ENCODE measurements around the gene TRAF4. TPM values are rescaled to one million over a fixed set of nuclear protein-coding genes. Genes with fewer than 3 reads are reported as not detected.
"Not testable (repeated sequence)": the region's sequence is repeated elsewhere in the genome, so short reads cannot be mapped to it uniquely, and the experiment has no call there.

TRAF4 gene
- total RNA-seq, 2 experiments from 2014 or later: 66.0 to 78.4 TPM

DNA sequence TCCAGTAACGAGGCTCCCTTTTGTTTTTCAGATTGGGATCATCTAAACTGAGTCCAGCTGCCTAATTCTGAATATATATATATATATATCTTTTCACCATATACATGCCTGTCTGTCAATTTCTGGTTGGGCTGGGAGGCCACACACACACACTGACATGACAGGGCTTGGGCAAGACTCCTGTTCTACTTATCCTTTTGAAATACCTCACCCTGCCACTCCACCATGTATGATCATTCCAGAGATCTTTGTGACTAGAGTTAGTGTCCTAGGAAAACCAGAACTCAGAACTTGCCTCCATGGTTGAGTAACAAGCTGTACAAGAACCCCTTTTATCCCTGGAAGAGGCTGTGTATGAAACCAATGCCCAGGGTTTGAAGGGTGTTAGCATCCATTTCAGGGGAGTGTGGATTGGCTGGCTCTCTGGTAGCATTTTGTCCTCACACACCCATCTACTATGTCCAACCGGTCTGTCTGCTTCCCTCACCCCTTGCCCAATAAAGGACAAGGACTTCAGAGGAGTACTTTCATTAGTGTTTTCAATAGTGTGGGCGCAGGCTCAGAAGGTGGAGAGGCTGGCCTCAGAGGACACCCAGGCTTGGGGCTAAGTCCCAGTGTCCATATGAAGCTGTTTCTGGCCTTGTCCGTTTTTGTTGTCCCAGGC is 19.8 kb upstream of the TRAF4 start:
- ATAC-seq; DNase-seq; H3K27me3 Mint-ChIP-seq (ENCODE audit: low read depth); H3K9me3 Mint-ChIP-seq (ENCODE audit: insufficient read depth): not testable (repeated sequence)
- Mint-ChIP-seq H3K4me3 (peak overlapping the region; percentile 86), H3K36me3 (ENCODE audit: low read depth) (peaks cover 58% of the 10 kb centered on the region), H3K27ac (peak overlapping the region; percentile 91), H3K4me1 (ENCODE audit: low read depth) (peaks cover 70% of the 10 kb centered on the region)
- CTCF ChIA-PET: interaction anchor here (1.6 to 8.3 kb wide), 3 partner anchors 23 to 229 kb away, joined by 6 to 736 read pairs (median 84); partner anchors contain the start of genes PHF12 and TRAF4
- POLR2A ChIA-PET: interaction anchor here (2.0 to 7.3 kb wide), 2 partner anchors 23 to 79 kb away, joined by 5 to 212 read pairs; partner anchors contain the start of genes BLTP2 and TRAF4

DNA sequence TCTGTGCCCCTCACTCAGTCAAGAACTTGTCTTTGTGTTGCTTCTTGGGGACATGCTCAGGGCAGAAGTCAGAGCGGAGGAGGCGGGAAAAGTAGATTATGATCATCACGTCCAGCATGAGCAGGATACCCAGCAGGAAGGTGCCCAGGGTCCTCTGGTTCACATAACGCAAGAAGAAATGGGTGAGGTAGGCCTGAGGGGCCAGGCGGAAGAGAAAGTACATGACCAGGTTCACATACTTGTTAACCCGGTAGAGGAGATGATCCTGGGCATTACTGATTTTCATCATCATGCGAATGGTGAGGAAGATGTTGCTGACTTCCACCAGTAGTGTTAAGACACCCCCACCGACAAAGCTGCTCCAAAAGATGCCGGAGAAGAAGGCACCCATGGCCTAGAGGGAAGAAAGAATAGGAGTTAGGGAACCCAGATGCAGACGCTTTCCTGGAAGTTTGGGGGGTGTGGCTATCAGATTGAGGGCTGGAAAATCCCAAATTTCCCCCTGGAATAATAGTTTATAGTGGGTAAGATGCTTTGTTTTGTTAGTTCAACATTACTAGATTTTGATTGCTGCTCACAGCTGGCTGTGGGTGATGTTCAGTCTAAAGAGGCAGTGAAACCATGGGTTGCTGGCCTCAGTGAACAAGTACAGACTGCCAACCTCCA is 19.2 kb upstream of the TRAF4 start:
- DNase-seq (no peak), ATAC-seq (no peak)
- POLR2A ChIA-PET: interaction anchor here (0.6 to 7.3 kb wide), 4 partner anchors 11 to 118 kb away, joined by 3 to 212 read pairs (median 10); partner anchors contain the start of genes BLTP2, FAM222B and TRAF4
- Mint-ChIP-seq H3K27ac (peak overlapping the region; percentile 91), H3K4me1 (ENCODE audit: low read depth) (peaks cover 71% of the 10 kb centered on the region), H3K9me3 (ENCODE audit: insufficient read depth) (no peaks in the 10 kb centered on the region), H3K36me3 (ENCODE audit: low read depth) (peaks cover 60% of the 10 kb centered on the region), H3K27me3 (ENCODE audit: low read depth) (no peaks in the 10 kb centered on the region), H3K4me3 (peak overlapping the region; percentile 86)
- CTCF ChIA-PET: interaction anchor here (1.0 to 8.3 kb wide), 6 partner anchors 22 to 392 kb away, joined by 3 to 736 read pairs (median 4); partner anchors contain the start of genes DHRS13, PHF12 and TRAF4

GRCh38 chr17:28725166-28725659 is 18.6 kb upstream of the TRAF4 start:
- ChIA-PET POLR2A (interaction anchor here (0.6 to 7.3 kb wide), 7 partner anchors 10 to 173 kb away, joined by 3 to 212 read pairs (median 6); partner anchors contain the start of genes BLTP2, FAM222B, FLOT2 and TRAF4), CTCF (interaction anchor here (0.5 to 8.3 kb wide), 11 partner anchors 14 to 391 kb away, joined by 3 to 736 read pairs (median 13); partner anchors contain the start of genes DHRS13, FLOT2, PHF12 and PROCA1)
- DNase-seq: peak; percentile 41
- peak overlapping the region; percentile 86 for H3K4me3 Mint-ChIP-seq
- no peak for ATAC-seq
- peak overlapping the region; percentile 91 for H3K27ac Mint-ChIP-seq
- H3K9me3 Mint-ChIP-seq (ENCODE audit: insufficient read depth): no peaks in the 10 kb centered on the region
- peaks cover 55% of the 10 kb centered on the region for H3K36me3 Mint-ChIP-seq (ENCODE audit: low read depth)
- H3K4me1 Mint-ChIP-seq (ENCODE audit: low read depth): peaks cover 74% of the 10 kb centered on the region
- H3K27me3 Mint-ChIP-seq (ENCODE audit: low read depth): no peaks in the 10 kb centered on the region

DNA sequence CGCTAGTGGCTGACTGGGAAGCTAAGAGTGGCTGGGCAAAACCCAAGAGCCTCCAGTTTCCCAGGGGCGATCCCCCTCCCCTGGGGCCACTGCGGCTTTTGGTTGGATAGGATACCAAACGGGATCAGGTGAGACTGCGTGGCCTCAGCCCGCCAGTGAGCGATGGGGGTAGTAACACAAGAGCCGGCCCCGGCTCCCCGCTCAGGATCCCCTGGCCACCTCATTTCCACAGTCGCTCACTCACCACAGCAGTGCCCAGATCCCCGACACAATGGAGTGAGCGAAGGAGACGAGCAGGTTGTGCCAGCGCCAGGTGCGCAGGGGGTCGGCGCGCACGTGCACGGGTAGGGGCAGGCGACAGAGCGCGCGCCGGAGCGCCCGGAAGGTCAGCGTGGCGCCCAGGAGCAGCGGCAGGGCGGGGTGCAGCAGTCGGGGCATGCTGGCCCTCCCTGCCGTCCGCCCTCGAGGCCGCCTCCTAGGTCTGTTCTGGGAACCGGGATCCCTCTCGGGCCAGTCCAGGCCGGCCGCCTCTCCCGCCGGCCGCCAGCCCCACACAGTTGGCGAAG is 18.1 kb upstream of the TRAF4 start:
- DNase-seq (no peak), ATAC-seq (no peak)
- CTCF ChIA-PET: interaction anchor here (0.5 to 8.3 kb wide), 42 partner anchors 10 to 391 kb away, joined by 3 to 736 read pairs (median 14); partner anchors contain the start of genes BLTP2, DHRS13, FAM222B and FLOT2
- no peaks in the 10 kb centered on the region for H3K27me3 Mint-ChIP-seq (ENCODE audit: low read depth)
- H3K27ac Mint-ChIP-seq: peak overlapping the region; percentile 91
- peak overlapping the region; percentile 86 for H3K4me3 Mint-ChIP-seq
- H3K36me3 Mint-ChIP-seq (ENCODE audit: low read depth): peaks cover 50% of the 10 kb centered on the region
- H3K4me1 Mint-ChIP-seq (ENCODE audit: low read depth): peaks cover 72% of the 10 kb centered on the region
- H3K9me3 Mint-ChIP-seq (ENCODE audit: insufficient read depth): no peaks in the 10 kb centered on the region
- POLR2A ChIA-PET: interaction anchor here (0.6 to 7.3 kb wide), 8 partner anchors 10 to 227 kb away, joined by 3 to 212 read pairs (median 8); partner anchors contain the start of genes BLTP2, FAM222B, FLOT2 and PHF12

- ATAC-seq (peak; percentile 64), DNase-seq (peak; percentile 86)
- H3K9me3 Mint-ChIP-seq (ENCODE audit: insufficient read depth): no peaks in the 10 kb centered on the region
- ChIA-PET POLR2A (interaction anchor here (0.6 to 7.3 kb wide), 14 partner anchors 11 to 226 kb away, joined by 3 to 212 read pairs (median 8); partner anchors contain the start of genes DHRS13, FAM222B, FLOT2 and PHF12), CTCF (interaction anchor here (0.6 to 8.3 kb wide), 56 partner anchors 9 to 414 kb away, joined by 3 to 736 read pairs (median 8); partner anchors contain the start of genes BLTP2, DHRS13, FAM222B and FLOT2)
- H3K27ac Mint-ChIP-seq: peak within 1 kb of the TSS; percentile 99
- peak within 1 kb of the TSS; percentile 94 for H3K4me3 Mint-ChIP-seq
- no peaks in the 10 kb centered on the region for H3K27me3 Mint-ChIP-seq (ENCODE audit: low read depth)
- peaks cover 67% of the 10 kb centered on the region for H3K4me1 Mint-ChIP-seq (ENCODE audit: low read depth)
- peaks cover 45% of the 10 kb centered on the region for H3K36me3 Mint-ChIP-seq (ENCODE audit: low read depth)
Measured at GRCh38 chr17:28726226-28726626, 17.6 kb upstream of the TRAF4 start, which contains the start of gene TLCD1. TSS of gene TLCD1 (minus strand) at chr17:28726233. CDS start at chr17:28726097, 136 bp downstream.

GRCh38 chr17:28726627-28727491 is 17.0 kb upstream of the TRAF4 start:
- DNase-seq (peak; percentile 95), ATAC-seq (peak; percentile 55)
- peak overlapping the region; percentile 99 for H3K27ac Mint-ChIP-seq
- H3K4me3 Mint-ChIP-seq: peak overlapping the region; percentile 94
- no peaks in the 10 kb centered on the region for H3K9me3 Mint-ChIP-seq (ENCODE audit: insufficient read depth)
- ChIA-PET CTCF (interaction anchor here (0.6 to 8.3 kb wide), 68 partner anchors 8 to 419 kb away, joined by 3 to 736 read pairs (median 6); partner anchors contain the start of genes BLTP2, DHRS13, FAM222B and FLOT2), POLR2A (interaction anchor here (0.5 to 7.3 kb wide), 18 partner anchors 7 to 225 kb away, joined by 3 to 212 read pairs (median 7); partner anchors contain the start of genes DHRS13, FAM222B, FLOT2 and PHF12)
- H3K36me3 Mint-ChIP-seq (ENCODE audit: low read depth): peaks cover 39% of the 10 kb centered on the region
- peaks cover 60% of the 10 kb centered on the region for H3K4me1 Mint-ChIP-seq (ENCODE audit: low read depth)
- no peaks in the 10 kb centered on the region for H3K27me3 Mint-ChIP-seq (ENCODE audit: low read depth)

- peak; percentile 48 for ATAC-seq
Measured at GRCh38 chr17:28728364-28729200, 15.2 kb upstream of the TRAF4 start, which contains the start of gene NEK8. TSS of gene NEK8 (plus strand) at chr17:28728788. CDS start at chr17:28728814, 26 bp downstream.

DNA sequence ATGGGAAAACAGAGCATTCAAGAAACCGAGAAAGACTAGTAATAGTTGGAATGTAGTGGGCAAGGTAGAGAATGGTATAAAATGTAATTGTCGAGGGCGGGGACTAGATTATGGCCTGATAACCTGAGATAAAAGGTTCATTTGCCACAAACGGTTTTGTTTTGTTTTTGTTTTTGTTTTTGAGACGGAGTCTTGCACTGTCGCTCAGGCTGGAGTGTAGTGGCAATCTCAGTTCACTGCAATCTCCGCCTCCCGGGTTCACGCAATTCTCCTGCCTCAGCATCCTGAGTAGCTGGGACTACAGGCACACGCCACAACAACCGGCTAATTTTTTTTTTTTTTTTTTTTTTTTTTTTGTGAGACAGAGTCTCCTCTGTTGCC is 13.9 kb upstream of the TRAF4 start:
- Mint-ChIP-seq H3K36me3 (ENCODE audit: low read depth) (peaks cover 10% of the 10 kb centered on the region), H3K27ac (peak overlapping the region; percentile 70), H3K27me3 (ENCODE audit: low read depth) (no peaks in the 10 kb centered on the region), H3K4me3 (no peak overlapping the region), H3K9me3 (ENCODE audit: insufficient read depth) (no peaks in the 10 kb centered on the region), H3K4me1 (ENCODE audit: low read depth) (peaks cover 49% of the 10 kb centered on the region)
- ATAC-seq: no peak
- ChIA-PET CTCF (interaction anchor here (1.5 to 8.3 kb wide), 2 partner anchors 17 to 34 kb away, joined by 9 to 736 read pairs; partner anchors contain the start of gene TRAF4), POLR2A (interaction anchor here (1.4 to 7.3 kb wide), 2 partner anchors 17 to 219 kb away, joined by 4 to 212 read pairs; partner anchors contain the start of gene TRAF4)
- no peak for DNase-seq

More at GRCh38 chr17:28728364-28729200, 15.2 kb upstream of the TRAF4 start, which contains the start of gene NEK8:
- Mint-ChIP-seq H3K27ac (peak within 1 kb of the TSS; percentile 99), H3K4me3 (peak within 1 kb of the TSS; percentile 94), H3K27me3 (ENCODE audit: low read depth) (no peaks in the 10 kb centered on the region), H3K9me3 (ENCODE audit: insufficient read depth) (no peaks in the 10 kb centered on the region), H3K4me1 (ENCODE audit: low read depth) (peaks cover 51% of the 10 kb centered on the region), H3K36me3 (ENCODE audit: low read depth) (peaks cover 23% of the 10 kb centered on the region)
- CTCF ChIA-PET: interaction anchor here (0.7 to 8.3 kb wide), 28 partner anchors 9 to 388 kb away, joined by 3 to 736 read pairs (median 16); partner anchors contain the start of genes BLTP2, DHRS13, FAM222B and FLOT2
- DNase-seq: peak; percentile 98
- POLR2A ChIA-PET: interaction anchor here (0.6 to 7.3 kb wide), 15 partner anchors 9 to 387 kb away, joined by 3 to 212 read pairs (median 8); partner anchors contain the start of genes BLTP2, DHRS13, FAM222B and FLOT2

GRCh38 chr17:28733346-28733745 is 10.5 kb upstream of the TRAF4 start:
- POLR2A ChIA-PET: interaction anchor here (0.6 kb wide), 1 partner anchor 23 kb away, joined by 3 read pairs; no protein-coding TSS in a partner anchor
- H3K27ac Mint-ChIP-seq: no peak overlapping the region

More at GRCh38 chr17:28733346-28733745, 10.5 kb upstream of the TRAF4 start:
- H3K4me3 Mint-ChIP-seq: no peak overlapping the region
- H3K36me3 Mint-ChIP-seq (ENCODE audit: low read depth): peaks cover 8% of the 10 kb centered on the region
- CTCF ChIA-PET: interaction anchor here (1.2 to 1.5 kb wide), 2 partner anchors 18 to 30 kb away, joined by 3 to 6 read pairs; no protein-coding TSS in a partner anchor
- H3K27me3 Mint-ChIP-seq (ENCODE audit: low read depth): no peaks in the 10 kb centered on the region
- ATAC-seq (no peak), DNase-seq (no peak)
- H3K4me1 Mint-ChIP-seq (ENCODE audit: low read depth): peaks cover 55% of the 10 kb centered on the region
- no peaks in the 10 kb centered on the region for H3K9me3 Mint-ChIP-seq (ENCODE audit: insufficient read depth)
